Lung (tissue), 16 donors: ENCODE measurements around the gene OFD1. TPM values are rescaled to one million over a fixed set of nuclear protein-coding genes. Genes with fewer than 3 reads are reported as not detected.

Experiments used
- ATAC-seq: fragments of 200-7000 bp; cut with Tn5 transposase; one replicate; pipeline ENCODE4 v1.9.1; 2020; ENCODE audit warnings: moderate number of reproducible peaks; ENCODE audit not compliant: insufficient read depth, low FRiP score
- DNase-seq, 3 donors: peaks; one replicate each; pipeline ENCODE4 v3.0.0-alpha.2; 2013 to 2017
- H3K27ac ChIP-seq, 2 donors: one replicate each; pipeline ENCODE4 v1.5.1; 2013; ENCODE audit warnings: mild to moderate bottlenecking in 2 of 2, moderate library complexity in 2 of 2, control low read depth in 1 of 2, inconsistent platforms in 1 of 2, low read depth in 1 of 2, low read length in 1 of 2
- H3K27me3 ChIP-seq, 3 donors: one replicate each; pipeline ENCODE4 v1.5.1; 2013; ENCODE audit warnings: low read length in 2 of 3; ENCODE audit not compliant: control insufficient read depth in 3 of 3, insufficient read depth in 3 of 3
- H3K36me3 ChIP-seq, 4 donors: one replicate each; pipeline ENCODE4 v1.5.1; 2013; ENCODE audit warnings: low read length in 4 of 4, mild to moderate bottlenecking in 1 of 4, moderate library complexity in 1 of 4; ENCODE audit not compliant: control insufficient read depth in 4 of 4, insufficient read depth in 4 of 4
- H3K4me1 ChIP-seq, 5 donors: one replicate each; pipeline ENCODE4 v1.5.1; 2013; ENCODE audit warnings: low read length in 5 of 5, mild to moderate bottlenecking in 2 of 5, moderate library complexity in 1 of 5; ENCODE audit not compliant: control insufficient read depth in 5 of 5, insufficient read depth in 5 of 5
- H3K4me3 ChIP-seq: one replicate; pipeline ENCODE4 v1.5.1; 2013; ENCODE audit warnings: mild to moderate bottlenecking, control low read depth, moderate library complexity
- H3K9ac ChIP-seq, 2 donors: one replicate each; pipeline ENCODE4 v1.5.1; 2013; ENCODE audit warnings: low read length in 2 of 2, control low read depth in 1 of 2; ENCODE audit not compliant: insufficient read depth in 1 of 2
- H3K9me3 ChIP-seq, 4 donors: one replicate each; pipeline ENCODE4 v1.5.1; 2013; ENCODE audit warnings: low read length in 3 of 4, mild to moderate bottlenecking in 1 of 4, moderate library complexity in 1 of 4; ENCODE audit not compliant: control insufficient read depth in 4 of 4, insufficient read depth in 3 of 4
- CTCF ChIP-seq: IDR thresholded peaks from 2 replicates; pipeline ENCODE4 v1.5.1; 2012; ENCODE audit warnings: mild to moderate bottlenecking; ENCODE audit errors: control extremely low read depth, extremely low read depth
- WGBS, 2 donors: extraction: QIAGEN DNeasy Blood & Tissue Kit; methylation state at CpG; one replicate each; pipeline ENCODE4 v1.1.7; 2013; 5-methylcytosine and 5-hydroxymethylcytosine counted together
- long read RNA-seq, 5 donors: transcript quantifications; one replicate each; lab custom pipeline, GENCODE V29; 2026
- polyA plus RNA-seq, 2 donors: library from polyadenylated mRNA; stranded (reverse); fragments of 200-250 nt; gene quantifications; one replicate each; pipeline ENCODE4 v1.2.1, GENCODE V29; 2013
- total RNA-seq, 2 donors: library from RNA; depleted of rRNA in 1 of 2; stranded (reverse); fragments of >200 nt in 1 of 2; gene quantifications; one replicate each; pipeline ENCODE4 v1.2.1, GENCODE V29; 2014 to 2021
- donor health status: control.
- donor health status: control.
- donor health status: Bipolar disorder and iron deficiency.
- donor health status: healthy.
- donor health status: DM: yes; HTN: yes; CAD: no.

OFD1 gene
- total RNA-seq = 10 to 100 TPM; 21.0 to 48.2 TPM
- 10 to 100 TPM; 10.3 to 65.8 TPM for polyA plus RNA-seq
- long read RNA-seq, donor 1, partial matches to known transcripts = 17 of 20 reads
- long read RNA-seq, donor 1, other reads (novel, unspliced or antisense) = 0 of 20 reads
- long read RNA-seq, donor 2, partial matches to known transcripts = 19 of 21 reads
- long read RNA-seq, donor 2, other reads (novel, unspliced or antisense) = 0 of 21 reads
- long read RNA-seq, donor 3, partial matches to known transcripts = 17 of 20 reads
- long read RNA-seq, donor 3, other reads (novel, unspliced or antisense) = 0 of 20 reads
- long read RNA-seq, donor 4, partial matches to known transcripts = 5 of 6 reads
- long read RNA-seq, donor 4, other reads (novel, unspliced or antisense) = 0 of 6 reads
- long read RNA-seq, donor 5, partial matches to known transcripts = 41 of 45 reads
- long read RNA-seq, donor 5, other reads (novel, unspliced or antisense) = 0 of 45 reads

- H3K4me3 ChIP-seq = peak within 1 kb of the TSS; percentile 63
- WGBS, 2 donors = 1 to 2% methylated on average over 47 to 75 of the region's 75 CpGs
- TF ChIP-seq CTCF = no peak
- H3K36me3 ChIP-seq = peaks cover 0 to 3% (median under 1%) of the 10 kb centered on the region in 4 donors
- H3K9ac ChIP-seq = peak within 1 kb of the TSS; percentile 86 to 99
- peak within 1 kb of the TSS; percentile 80 to 96 for H3K27ac ChIP-seq
- ATAC-seq (peak; percentile 98), DNase-seq (peak; percentile 93 to 98 (median 95))
- H3K4me1 ChIP-seq = peaks cover 0 to 7% (median 0%) of the 10 kb centered on the region in 5 donors
- peaks cover 0 to 12% (median 3%) of the 10 kb centered on the region in 3 donors for H3K27me3 ChIP-seq
- no peaks in the 10 kb centered on the region for H3K9me3 ChIP-seq
Observed at GRCh38 chrX:13734278-13735172, at the start of gene OFD1, which contains the start of gene TRAPPC2. Gene OFD1 (plus strand): TSS chrX:13734748. CDS start chrX:13735072, 324 bp downstream. Gene TRAPPC2 (minus strand): TSS chrX:13734620. CDS start chrX:13719963, 14,657 bp downstream.

- H3K9ac ChIP-seq = no peak overlapping the region
- ATAC-seq (no peak), DNase-seq (no peak)
- no peak for TF ChIP-seq CTCF
- peaks cover 0 to 2% (median 0%) of the 10 kb centered on the region in 4 donors for H3K9me3 ChIP-seq
- H3K4me1 ChIP-seq = peaks cover 0 to 2% (median 0%) of the 10 kb centered on the region in 5 donors
- no peak overlapping the region for H3K27ac ChIP-seq
- 39 to 70% methylated on average over 3 of the region's 3 CpGs for WGBS, 2 donors
- peaks cover 0 to 51% (median 39%) of the 10 kb centered on the region in 3 donors for H3K27me3 ChIP-seq
- H3K36me3 ChIP-seq = no peaks in the 10 kb centered on the region
- H3K4me3 ChIP-seq = no peak overlapping the region
Observed at GRCh38 chrX:13685126-13685763, 49.3 kb upstream of the OFD1 start.

GRCh38 chrX:13687203-13687602, 47.3 kb upstream of the OFD1 start:
- Histone ChIP-seq H3K27me3 (peaks cover 0 to 48% (median 46%) of the 10 kb centered on the region in 3 donors), H3K27ac (no peak overlapping the region), H3K9me3 (peaks cover 0 to 2% (median 0%) of the 10 kb centered on the region in 4 donors), H3K4me3 (no peak overlapping the region), H3K9ac (no peak overlapping the region), H3K4me1 (peaks cover 0 to 9% (median 1%) of the 10 kb centered on the region in 5 donors), H3K36me3 (no peaks in the 10 kb centered on the region)
- 70 to 74% methylated on average over 1 of the region's 1 CpG for WGBS, 2 donors
- TF ChIP-seq CTCF = no peak
- DNase-seq (no peak), ATAC-seq (no peak)
